B cell (primary cell): ENCODE results near the gene SUMO3. TPM values are rescaled to one million over a fixed set of nuclear protein-coding genes. Genes with fewer than 3 reads are reported as not detected.

Source experiments
- ATAC-seq: fragments of 200-7000 bp; cut with Tn5 transposase; one replicate; pipeline ENCODE4 v1.10.0; 2021; ENCODE audit warnings: low read depth, mild to moderate bottlenecking, moderate number of reproducible peaks, moderate library complexity
- CTCF ChIA-PET: fragments of 350-600 bp; sonication (Branson Sonifier 250); formaldehyde crosslinking; loops from one replicate; lab custom pipeline; 2021; ENCODE audit warnings: antibody characterized with exemption, inconsistent platforms; lab: Charles Lee
- POLR2A ChIA-PET: fragments of 350-600 bp; sonication (Branson Sonifier 250); formaldehyde crosslinking; loops from one replicate; lab custom pipeline; 2021; ENCODE audit warnings: antibody characterized with exemption; lab: Charles Lee
- DNase-seq: peaks from one replicate; pipeline ENCODE4 v3.0.0; 2013
- H2AFZ ChIP-seq: 2 replicates; pipeline ENCODE4 v1.6.1; 2012; ENCODE audit warnings: mild to moderate bottlenecking, low read depth, low read length; ENCODE audit not compliant: insufficient read depth, poor library complexity, severe bottlenecking
- H3K27ac ChIP-seq, 2 donors: 1 replicate in 1 of 2; 2 replicates in 1 of 2; pipeline ENCODE4 v1.5.1; 2012 to 2013; ENCODE audit warnings: low read length in 2 of 2, mild to moderate bottlenecking in 2 of 2, moderate library complexity in 1 of 2
- H3K27me3 ChIP-seq, 4 experiments: fragments of 200-600 bp in 1 of 4; sonication (generic) in 1 of 4; replicated peaks in 1 of 4; 1 replicate in 2 of 4; 2 replicates in 2 of 4; pipeline versions ENCODE4 v1.6.1 to v1.7.0; 2013 to 2016; ENCODE audit warnings: low read length in 3 of 4, mild to moderate bottlenecking in 2 of 4, mixed read lengths in 1 of 4, moderate library complexity in 1 of 4; ENCODE audit not compliant: insufficient read depth in 4 of 4, control insufficient read depth in 3 of 4; ENCODE audit errors: control extremely low read depth in 1 of 4
- H3K36me3 ChIP-seq, 2 experiments: replicated peaks in 1 of 2; 1 replicate in 1 of 2; 2 replicates in 1 of 2; pipeline versions ENCODE4 v1.6.1 to v1.7.1; 2013; ENCODE audit warnings: low read length in 1 of 2; ENCODE audit not compliant: insufficient read depth in 2 of 2, control insufficient read depth in 1 of 2; ENCODE audit errors: control extremely low read depth in 1 of 2, extremely low read depth in 1 of 2
- H3K4me1 ChIP-seq, 2 donors: fragments of 200-600 bp in 1 of 2; sonication (generic) in 1 of 2; 1 replicate in 1 of 2; 2 replicates in 1 of 2; pipeline versions ENCODE4 v1.5.1 to v1.6.1; 2013 to 2017; ENCODE audit warnings: low read length in 2 of 2; ENCODE audit not compliant: control insufficient read depth in 2 of 2, insufficient read depth in 2 of 2
- H3K4me2 ChIP-seq: replicated peaks from 2 replicates; pipeline ENCODE3; 2012; ENCODE audit warnings: mild to moderate bottlenecking, low read depth, low read length; ENCODE audit not compliant: poor library complexity, severe bottlenecking
- H3K4me3 ChIP-seq, 5 experiments: fragments of 200-600 bp in 1 of 5; sonication (generic) in 1 of 5; 1 replicate in 3 of 5; 2 replicates in 2 of 5; pipeline versions ENCODE4 v1.5.1 to v1.7.0; 2011 to 2016; ENCODE audit warnings: low read length in 4 of 5, mild to moderate bottlenecking in 4 of 5, low read depth in 2 of 5, control low read depth in 1 of 5, moderate library complexity in 1 of 5; ENCODE audit not compliant: insufficient read depth in 1 of 5; ENCODE audit errors: control extremely low read depth in 1 of 5, extremely low read depth in 1 of 5
- H3K79me2 ChIP-seq: fragments of 200-600 bp; sonication (generic); one replicate; pipeline ENCODE4 v1.6.0; 2016; ENCODE audit warnings: low read length; ENCODE audit not compliant: control insufficient read depth, insufficient read depth
- H3K9ac ChIP-seq: fragments of 200-600 bp; sonication (generic); 2 replicates; pipeline ENCODE4 v1.6.1; 2017; ENCODE audit warnings: mild to moderate bottlenecking, low read length, moderate library complexity
- H3K9me3 ChIP-seq, 3 donors: one replicate each; pipeline versions ENCODE4 v1.6.1 to v1.7.1; 2013; ENCODE audit warnings: low read length in 2 of 3; ENCODE audit not compliant: control insufficient read depth in 2 of 3, insufficient read depth in 1 of 3; ENCODE audit errors: control extremely low read depth in 1 of 3
- H4K20me1 ChIP-seq: 2 replicates; pipeline ENCODE4 v1.6.0; 2012; ENCODE audit warnings: mild to moderate bottlenecking, low read length; ENCODE audit not compliant: insufficient read depth, control insufficient read depth, poor library complexity, severe bottlenecking
- H3K27ac Mint-ChIP-seq: one replicate; pipeline ENCODE4 v1.8.0; 2021; ENCODE audit warnings: mixed read lengths
- H3K27me3 Mint-ChIP-seq: one replicate; pipeline ENCODE4 v1.8.0; 2021; ENCODE audit warnings: mixed read lengths
- H3K4me1 Mint-ChIP-seq: one replicate; pipeline ENCODE4 v1.8.0; 2021; ENCODE audit warnings: mixed read lengths
- H3K4me3 Mint-ChIP-seq: one replicate; pipeline ENCODE4 v1.8.0; 2021; ENCODE audit warnings: mixed read lengths
- H3K9me3 Mint-ChIP-seq: one replicate; pipeline ENCODE4 v1.8.0; 2022; ENCODE audit warnings: mixed read lengths; ENCODE audit not compliant: insufficient read depth
- CTCF ChIP-seq: fragments of 200-600 bp; IDR thresholded peaks from one replicate; pipeline ENCODE4 v1.8.0; 2022; ENCODE audit warnings: antibody characterized with exemption, mild to moderate bottlenecking
- EZH2 ChIP-seq: IDR thresholded peaks from 2 replicates; pipeline ENCODE4 v1.6.1; 2012; ENCODE audit warnings: borderline replicate concordance, low read depth, mild to moderate bottlenecking, moderate library complexity, low read length; ENCODE audit not compliant: insufficient read depth, poor library complexity, severe bottlenecking
- WGBS: methylation state at CpG from one replicate; pipeline ENCODE4 v1.1.5; 2013; ENCODE audit warnings: missing lambda C conversion rate; ENCODE audit not compliant: insufficient coverage; 5-methylcytosine and 5-hydroxymethylcytosine counted together
- intact Hi-C: fragments of 100-400 bp; cut with micrococcal nuclease; formaldehyde crosslinking; loops from one replicate; pipeline ENCODE4 v1.10.0; 2022
- polyA plus RNA-seq: library from polyadenylated mRNA; depleted of rRNA; stranded (reverse); fragments of >200 nt; gene quantifications from 2 replicates; pipeline ENCODE4 v1.2.3, GENCODE V29; 2012
- total RNA-seq, 2 donors: library from RNA; stranded (reverse); fragments of 120-200 nt in 1 of 2; gene quantifications; 1 replicate in 1 of 2; 2 replicates in 1 of 2; pipeline versions ENCODE4 v1.2.3 to v1.2.4, GENCODE V29; 2013 to 2022

Gene SUMO3
- total and polyA plus RNA-seq, 2 donors (not counting 1 experiment from before 2014, with no cell fraction given) = 37.6 to 44.8 TPM

GRCh38 chr21:44778499-44778911 is 39.4 kb downstream of the SUMO3 start:
- no peak for TF ChIP-seq CTCF
- no peak for TF ChIP-seq EZH2
- Histone ChIP-seq H3K36me3 (peaks cover 0 to 52% of the 10 kb centered on the region in 2 experiments), H3K4me2 (no peak overlapping the region), H3K79me2 (peaks cover 38% of the 10 kb centered on the region), H4K20me1 (peaks cover 45% of the 10 kb centered on the region), H3K27ac (no peak overlapping the region), H3K4me1 (no peaks in the 10 kb centered on the region), H3K27me3 (no peaks in the 10 kb centered on the region), H3K9me3 (no peaks in the 10 kb centered on the region), H2AFZ (no peak overlapping the region), H3K4me3 (no peak overlapping the region), H3K9ac (no peak overlapping the region)
- Mint-ChIP-seq H3K4me1 (peaks cover 6% of the 10 kb centered on the region), H3K27me3 (no peaks in the 10 kb centered on the region), H3K4me3 (no peak overlapping the region), H3K27ac (no peak overlapping the region), H3K9me3 (no peaks in the 10 kb centered on the region)
- POLR2A ChIA-PET = no interaction called here
- intact Hi-C loops = no loop called here
- DNase-seq (no peak), ATAC-seq (no peak)
- WGBS = 100% methylated on average over 7 of the region's 8 CpGs
- CTCF ChIA-PET = no interaction called here

- Histone ChIP-seq H4K20me1 (peaks cover 41% of the 10 kb centered on the region), H3K79me2 (peaks cover 34% of the 10 kb centered on the region), H3K9me3 (no peaks in the 10 kb centered on the region), H3K4me1 (no peaks in the 10 kb centered on the region), H3K4me2 (no peak overlapping the region), H3K36me3 (peaks cover 0 to 51% of the 10 kb centered on the region in 2 experiments), H3K9ac (no peak overlapping the region), H3K27me3 (no peaks in the 10 kb centered on the region), H2AFZ (no peak overlapping the region), H3K27ac (no peak overlapping the region), H3K4me3 (no peak overlapping the region)
- TF ChIP-seq CTCF = no peak
- no peak for TF ChIP-seq EZH2
- Mint-ChIP-seq H3K4me1 (peaks cover 2% of the 10 kb centered on the region), H3K27ac (no peak overlapping the region), H3K9me3 (no peaks in the 10 kb centered on the region), H3K27me3 (no peaks in the 10 kb centered on the region), H3K4me3 (no peak overlapping the region)
- ChIA-PET POLR2A (no interaction called here), CTCF (no interaction called here)
- intact Hi-C loops = no loop called here
- no peak for ATAC-seq
- DNase-seq = no peak
- WGBS = 98% methylated on average over 5 of the region's 5 CpGs
These were observed 39.8 kb downstream of the SUMO3 start for GRCh38 chr21:44778094-44778493.
